H1 (cell line): ENCODE measurements around the gene RYR3.

Source experiments
- ATF3 ChIP-seq: IDR thresholded peaks from 2 replicates; pipeline ENCODE4 v1.6.1; 2011; ENCODE audit warnings: low read depth, mild to moderate bottlenecking, low read length; ENCODE audit not compliant: insufficient read depth
- CTCF ChIP-seq, 3 experiments: IDR thresholded peaks; 1 replicate in 2 of 3; 2 replicates in 1 of 3; pipeline versions ENCODE4 v1.5.1 to v1.6.1; 2011; ENCODE audit warnings: low read length in 3 of 3, mild to moderate bottlenecking in 3 of 3, inconsistent platforms in 2 of 3, low read depth in 1 of 3, moderate library complexity in 1 of 3; ENCODE audit not compliant: insufficient read depth in 1 of 3; ENCODE audit errors: control extremely low read depth in 1 of 3
- EP300 ChIP-seq, 2 experiments: IDR thresholded peaks; 1 replicate in 1 of 2; 2 replicates in 1 of 2; pipeline ENCODE4 v1.6.1; 2011 to 2012; ENCODE audit warnings: low read depth in 2 of 2, low read length in 2 of 2, mild to moderate bottlenecking in 2 of 2, borderline replicate concordance in 1 of 2, inconsistent platforms in 1 of 2, moderate library complexity in 1 of 2
- JUN ChIP-seq: IDR thresholded peaks from 2 replicates; pipeline ENCODE4 v1.6.1; 2011; ENCODE audit warnings: low read depth, mild to moderate bottlenecking, improper control_type of control experiment, low read length
- JUND ChIP-seq: IDR thresholded peaks from 2 replicates; pipeline ENCODE4 v1.6.1; 2011; ENCODE audit warnings: mild to moderate bottlenecking, improper control_type of control experiment, low read length
- KDM1A ChIP-seq: fragments of 200-600, 300-600 bp; sonication (generic); IDR thresholded peaks from 2 replicates; pipeline ENCODE4 v1.7.1; 2016; ENCODE audit warnings: mild to moderate bottlenecking, low read length, borderline replicate concordance
- KDM4A ChIP-seq: IDR thresholded peaks from one replicate; pipeline ENCODE4 v1.7.1; 2012; ENCODE audit warnings: low read depth, mild to moderate bottlenecking, moderate library complexity, low read length, inconsistent platforms; ENCODE audit not compliant: severe bottlenecking
- POLR2A ChIP-seq, 2 experiments: IDR thresholded peaks; 1 replicate in 1 of 2; 2 replicates in 1 of 2; pipeline ENCODE4 v1.6.1; 2011; ENCODE audit warnings: low read depth in 2 of 2, low read length in 2 of 2, mild to moderate bottlenecking in 2 of 2; ENCODE audit errors: control extremely low read depth in 1 of 2
- RNF2 ChIP-seq: fragments of 200-900, 300-1000 bp; sonication (generic); IDR thresholded peaks from 2 replicates; pipeline ENCODE4 v1.7.1; 2016; ENCODE audit warnings: borderline replicate concordance, low read depth, mild to moderate bottlenecking, antibody characterized with exemption, low read length; ENCODE audit not compliant: poor library complexity, severe bottlenecking; ENCODE audit errors: missing control alignments
- SP1 ChIP-seq: IDR thresholded peaks from 2 replicates; pipeline ENCODE4 v1.6.1; 2011; ENCODE audit warnings: low read depth, low read length
- SRF ChIP-seq: IDR thresholded peaks from 2 replicates; pipeline ENCODE4 v1.6.1; 2011; ENCODE audit warnings: mild to moderate bottlenecking, low read depth, low read length, moderate library complexity
- SUZ12 ChIP-seq: fragments of 200-600 bp; sonication (generic); IDR thresholded peaks from 2 replicates; pipeline ENCODE4 v1.6.1; 2012; ENCODE audit warnings: mild to moderate bottlenecking, inconsistent platforms, low read length, moderate library complexity, mixed read lengths

- no peak for TF ChIP-seq CTCF (IDR thresholded peaks at IDR 0.05; ENCODE audit: control extremely low read depth in 1 of 3, insufficient read depth in 1 of 3, low read depth in 1 of 3, low read length in 3 of 3)
- TF ChIP-seq JUN = no peak
- no peak for TF ChIP-seq KDM1A
- TF ChIP-seq ATF3 = no peak
- no peak for TF ChIP-seq RNF2
- TF ChIP-seq POLR2A (IDR thresholded peaks at IDR 0.05; ENCODE audit: control extremely low read depth in 1 of 2, low read depth in 2 of 2, low read length in 2 of 2) = no peak
- TF ChIP-seq SP1 = no peak
- TF ChIP-seq SRF = no peak
- no peak for TF ChIP-seq EP300 (IDR thresholded peaks at IDR 0.05; ENCODE audit: borderline replicate concordance in 1 of 2, low read depth in 2 of 2, low read length in 2 of 2)
- TF ChIP-seq KDM4A = no peak
- no peak for TF ChIP-seq SUZ12
- TF ChIP-seq JUND = no peak
Observed at GRCh38 chr15:33773969-33774368, 463.2 kb downstream of the RYR3 start.
